ENCODE measurements around the gene SEMA3F. TPM values are rescaled to one million over a fixed set of nuclear protein-coding genes. Genes with fewer than 3 reads are reported as not detected.

SEMA3F gene
- total RNA-seq, 2 donors from 2014 or later: 25.5 to 35.1 TPM

- no peak for TF ChIP-seq CTCF (IDR thresholded peaks at IDR 0.05)
- Histone ChIP-seq H3K4me1 (ENCODE audit: control insufficient read depth in 1 of 2, low read depth in 2 of 2) (peaks cover 48 to 95% of the 10 kb centered on the region in 2 donors), H3K36me3 (no peaks in the 10 kb centered on the region), H3K27ac (peak overlapping the region; percentile 22 to 92), H3K4me3 (no peak overlapping the region), H3K9me3 (no peaks in the 10 kb centered on the region), H3K27me3 (replicated peaks; ENCODE audit: insufficient read depth) (no peaks in the 10 kb centered on the region)
- ATAC-seq (ENCODE audit: insufficient number of reproducible peaks, low FRiP score, low read depth): no peak
- no peak for DNase-seq (ENCODE audit: low spot score)
Observed at GRCh38 chr3:50161320-50161719, 6.2 kb downstream of the SEMA3F start.

- H3K36me3 ChIP-seq: no peaks in the 10 kb centered on the region
- DNase-seq (ENCODE audit: low spot score): no peak
- no peak for ATAC-seq (ENCODE audit: insufficient number of reproducible peaks, low FRiP score, low read depth)
- peak overlapping the region; percentile 83 to 92 for H3K27ac ChIP-seq
- no peaks in the 10 kb centered on the region for H3K9me3 ChIP-seq
- no peak for TF ChIP-seq CTCF (IDR thresholded peaks at IDR 0.05)
- H3K4me3 ChIP-seq: no peak overlapping the region
- H3K27me3 ChIP-seq (replicated peaks; ENCODE audit: insufficient read depth): no peaks in the 10 kb centered on the region
- H3K4me1 ChIP-seq (ENCODE audit: control insufficient read depth in 1 of 2, low read depth in 2 of 2): peaks cover 57 to 95% of the 10 kb centered on the region in 2 donors
Observed at GRCh38 chr3:50162034-50162883, 7.1 kb downstream of the SEMA3F start.

- Histone ChIP-seq H3K4me3 (peak overlapping the region; percentile 57), H3K9me3 (no peaks in the 10 kb centered on the region), H3K27me3 (replicated peaks; ENCODE audit: insufficient read depth) (no peaks in the 10 kb centered on the region), H3K36me3 (no peaks in the 10 kb centered on the region), H3K27ac (peak overlapping the region; percentile 83 to 92), H3K4me1 (ENCODE audit: control insufficient read depth in 1 of 2, low read depth in 2 of 2) (peaks cover 49 to 95% of the 10 kb centered on the region in 2 donors)
- peak; percentile 61 for ATAC-seq (ENCODE audit: insufficient number of reproducible peaks, low FRiP score, low read depth)
- peak; percentile 80 for DNase-seq (ENCODE audit: low spot score)
- no peak for TF ChIP-seq CTCF (IDR thresholded peaks at IDR 0.05)
Observed at GRCh38 chr3:50163572-50164455, 8.7 kb downstream of the SEMA3F start.

- Histone ChIP-seq H3K27me3 (replicated peaks; ENCODE audit: insufficient read depth) (no peaks in the 10 kb centered on the region), H3K4me3 (peak overlapping the region; percentile 57)
- DNase-seq (ENCODE audit: low spot score): no peak
Observed at GRCh38 chr3:50164481-50164880, 9.4 kb downstream of the SEMA3F start.

More at GRCh38 chr3:50164481-50164880, 9.4 kb downstream of the SEMA3F start:
- no peaks in the 10 kb centered on the region for H3K36me3 ChIP-seq
- peak overlapping the region; percentile 83 to 92 for H3K27ac ChIP-seq
- H3K4me1 ChIP-seq (ENCODE audit: control insufficient read depth in 1 of 2, low read depth in 2 of 2): peaks cover 49 to 95% of the 10 kb centered on the region in 2 donors
- TF ChIP-seq CTCF (IDR thresholded peaks at IDR 0.05): no peak
- ATAC-seq (ENCODE audit: insufficient number of reproducible peaks, low FRiP score, low read depth): no peak
- no peaks in the 10 kb centered on the region for H3K9me3 ChIP-seq
